Pancreas (tissue), 10 donors: Measurements from ENCODE around the gene TELO2. TPM values are rescaled to one million over a fixed set of nuclear protein-coding genes. Genes with fewer than 3 reads are reported as not detected.

Experiments used
- ATAC-seq, 4 donors: fragments of 200-7000 bp; cut with Tn5 transposase; one replicate each; pipeline versions ENCODE4 v1.8.0 to v1.9.1; 2020; ENCODE audit warnings: mild to moderate bottlenecking in 4 of 4, moderate library complexity in 4 of 4
- DNase-seq, 6 donors: peaks; one replicate each; pipeline ENCODE4 v3.0.0-alpha.2; 2020
- FAIRE-seq: peaks from 2 replicates; lab custom pipeline; 2012; peaks lifted over from hg19 to GRCh38; lab: Jason Lieb, UNC
- H3K27ac ChIP-seq, 4 donors: fragments of 200-600 bp; sonication (generic); 1 replicate in 3 of 4; 2 replicates in 1 of 4; pipeline versions ENCODE4 v1.5.0 to v1.8.0; 2020
- H3K27me3 ChIP-seq, 4 donors: fragments of 200-600 bp; one replicate each; pipeline ENCODE4 v1.8.0; 2021
- H3K36me3 ChIP-seq, 3 donors: fragments of 200-600 bp; sonication (generic) in 1 of 3; one replicate each; pipeline versions ENCODE4 v1.5.0 to v1.8.0; 2020 to 2021
- H3K4me1 ChIP-seq, 3 donors: fragments of 200-600 bp; one replicate each; pipeline ENCODE4 v1.8.0; 2021
- H3K4me3 ChIP-seq, 4 donors: fragments of 200-600 bp; sonication (generic) in 2 of 4; one replicate each; pipeline versions ENCODE4 v1.5.0 to v1.8.0; 2020 to 2021
- H3K9me3 ChIP-seq, 4 donors: fragments of 200-600 bp; one replicate each; pipeline ENCODE4 v1.8.0; 2021
- WGBS, 2 donors: extraction: QIAGEN DNeasy Blood & Tissue Kit; methylation state at CpG; one replicate each; pipeline ENCODE4 v1.1.7; 2013; 5-methylcytosine and 5-hydroxymethylcytosine counted together
- intact Hi-C, 3 donors: fragments of 100-400 bp; cut with DNase I; formaldehyde crosslinking; loops; one replicate each; pipeline versions ENCODE4 v1.11.1 to v1.14.2; 2022
- polyA plus RNA-seq, 2 donors: library from polyadenylated mRNA; stranded (reverse); fragments of 200-250 nt; gene quantifications; one replicate each; pipeline ENCODE4 v1.2.3, GENCODE V29; 2013
- total RNA-seq, 6 donors: library from RNA; stranded (reverse); fragmentation: NEBNext Ultra II Directional in 4 of 6; extraction: Animal tissue kit (Norgen Biotek cat#: 25700) in 4 of 6; gene quantifications; one replicate each; pipeline versions ENCODE4 v1.2.1 to v1.2.4, GENCODE V29; 2021 to 2023
- TF ChIP-seq, protein P1 (sequence below), 4 donors: fragments of 200-600 bp; sonication (generic) in 3 of 4; IDR thresholded peaks; one replicate each; pipeline versions ENCODE4 v1.5.0 to v1.8.0; 2021; ENCODE audit warnings: antibody characterized with exemption in 4 of 4
- donor health status: healthy with polysubstance abuse.
- donor health status: DM: no; HTN: no; CAD: no; lungs with moderate emphysema.
- donor health status: DM: no; HTN: no; CAD: no.
- donor health status: control.
- donor health status: control.
- donor health status: Bipolar disorder and iron deficiency.
- donor health status: DM: yes; HTN: yes; CAD: no.
- donor health status: DM: no; HTN: no; CAD: no.
- donor health status: DM: no; HTN: no; CAD: no.
- donor health status: DM: yes; HTN: yes; CAD: no.

TELO2 gene
- total and polyA plus RNA-seq, 8 donors, result 11.7 to 98.7 (median 19.6) TPM

GRCh38 chr16:1492082-1492922 lies 858 bp upstream of the TELO2 start:
- 68 to 71% methylated on average over 23 of the region's 23 CpGs for WGBS, 2 donors
- ATAC-seq, result no peak
- intact Hi-C loops, result no loop called here
- peak overlapping the region; percentile 69 to 83 (median 80) for H3K27ac ChIP-seq
- H3K9me3 ChIP-seq, result no peaks in the 10 kb centered on the region
- peaks cover 6 to 12% (median 10%) of the 10 kb centered on the region in 3 donors for H3K4me1 ChIP-seq
- no peak for FAIRE-seq
- TF ChIP-seq, protein P1, sequence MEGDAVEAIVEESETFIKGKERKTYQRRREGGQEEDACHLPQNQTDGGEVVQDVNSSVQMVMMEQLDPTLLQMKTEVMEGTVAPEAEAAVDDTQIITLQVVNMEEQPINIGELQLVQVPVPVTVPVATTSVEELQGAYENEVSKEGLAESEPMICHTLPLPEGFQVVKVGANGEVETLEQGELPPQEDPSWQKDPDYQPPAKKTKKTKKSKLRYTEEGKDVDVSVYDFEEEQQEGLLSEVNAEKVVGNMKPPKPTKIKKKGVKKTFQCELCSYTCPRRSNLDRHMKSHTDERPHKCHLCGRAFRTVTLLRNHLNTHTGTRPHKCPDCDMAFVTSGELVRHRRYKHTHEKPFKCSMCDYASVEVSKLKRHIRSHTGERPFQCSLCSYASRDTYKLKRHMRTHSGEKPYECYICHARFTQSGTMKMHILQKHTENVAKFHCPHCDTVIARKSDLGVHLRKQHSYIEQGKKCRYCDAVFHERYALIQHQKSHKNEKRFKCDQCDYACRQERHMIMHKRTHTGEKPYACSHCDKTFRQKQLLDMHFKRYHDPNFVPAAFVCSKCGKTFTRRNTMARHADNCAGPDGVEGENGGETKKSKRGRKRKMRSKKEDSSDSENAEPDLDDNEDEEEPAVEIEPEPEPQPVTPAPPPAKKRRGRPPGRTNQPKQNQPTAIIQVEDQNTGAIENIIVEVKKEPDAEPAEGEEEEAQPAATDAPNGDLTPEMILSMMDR (IDR thresholded peaks at IDR 0.05), result no peak
- peak in 1 of 6 donors; percentile 26 for DNase-seq
- peak overlapping the region; percentile 37 to 79 (median 73) for H3K4me3 ChIP-seq
- H3K36me3 ChIP-seq, result no peaks in the 10 kb centered on the region
- no peaks in the 10 kb centered on the region for H3K27me3 ChIP-seq

DNA sequence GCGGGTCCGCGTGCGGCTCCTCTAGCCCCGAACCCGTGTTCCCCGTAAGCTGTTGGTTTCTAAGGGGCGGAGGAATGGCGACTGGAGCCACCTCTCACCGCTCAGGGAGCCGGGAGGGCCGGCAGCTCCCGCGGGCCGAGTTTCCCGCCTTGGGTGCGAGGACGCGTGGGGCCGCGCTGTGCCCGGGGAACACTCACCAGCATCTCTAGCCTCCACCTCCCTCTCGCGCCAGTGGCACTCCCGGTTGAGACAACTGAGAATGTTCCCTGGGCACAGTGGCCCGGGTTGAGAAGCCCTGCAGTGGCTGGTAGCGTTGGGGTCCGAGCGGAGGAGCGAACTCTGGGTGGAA lies 560 bp downstream of the TELO2 start:
- Histone ChIP-seq H3K27me3 (no peaks in the 10 kb centered on the region), H3K27ac (no peak overlapping the region), H3K36me3 (no peaks in the 10 kb centered on the region), H3K4me1 (peaks cover 6 to 12% (median 10%) of the 10 kb centered on the region in 3 donors), H3K4me3 (peak overlapping the region; percentile 37 to 79 (median 73)), H3K9me3 (no peaks in the 10 kb centered on the region)
- TF ChIP-seq, protein P1 (IDR thresholded peaks at IDR 0.05), result no peak
- ATAC-seq (peak; percentile 4 to 24 (median 18)), FAIRE-seq (no peak), DNase-seq (peak in 1 of 6 donors; percentile 62)
- 1% methylated on average over 28 to 30 of the region's 30 CpGs for WGBS, 2 donors
- intact Hi-C loops, result no loop called here

- Histone ChIP-seq H3K4me1 (peaks cover 6 to 12% (median 10%) of the 10 kb centered on the region in 3 donors), H3K27ac (no peak overlapping the region), H3K36me3 (no peaks in the 10 kb centered on the region), H3K9me3 (no peaks in the 10 kb centered on the region), H3K27me3 (no peaks in the 10 kb centered on the region), H3K4me3 (peak overlapping the region; percentile 37 to 79 (median 73))
- ATAC-seq (peak in 1 of 4 donors; percentile 13), FAIRE-seq (no peak), DNase-seq (peak in 2 of 6 donors; percentile 41 to 77)
- 28 to 34% methylated on average over 24 to 25 of the region's 25 CpGs for WGBS, 2 donors
- intact Hi-C loops, result no loop called here
- TF ChIP-seq, protein P1 (IDR thresholded peaks at IDR 0.05), result no peak
Measured at GRCh38 chr16:1494129-1494640, 1.0 kb downstream of the TELO2 start.

DNA sequence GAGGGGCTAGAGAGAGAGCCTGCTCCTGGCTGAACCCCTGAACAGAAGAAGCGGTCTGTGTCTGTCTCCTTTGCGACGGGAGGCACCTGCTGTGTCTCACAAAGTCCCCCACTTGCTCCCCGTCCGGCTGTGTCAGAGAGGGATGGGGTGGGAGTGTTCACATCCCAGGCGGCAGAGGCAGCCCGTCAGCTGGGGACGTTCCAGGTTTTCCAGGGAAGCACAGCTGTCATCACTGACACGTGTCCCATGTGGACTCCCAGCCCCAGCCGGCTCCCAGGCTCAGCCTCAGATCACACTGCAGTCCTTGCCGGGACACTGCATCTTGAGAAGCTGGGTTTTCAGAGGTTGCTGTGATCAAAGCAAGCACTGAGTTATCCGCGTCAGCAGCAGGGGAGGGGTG lies 1.6 kb downstream of the TELO2 start:
- H3K36me3 ChIP-seq, result peaks cover 0 to 1% (median 0%) of the 10 kb centered on the region in 3 donors
- intact Hi-C loops, result no loop called here
- H3K27me3 ChIP-seq, result no peaks in the 10 kb centered on the region
- FAIRE-seq (no peak), ATAC-seq (no peak), DNase-seq (no peak)
- H3K9me3 ChIP-seq, result no peaks in the 10 kb centered on the region
- no peak overlapping the region for H3K27ac ChIP-seq
- H3K4me1 ChIP-seq, result peaks cover 6 to 12% (median 10%) of the 10 kb centered on the region in 3 donors
- WGBS, 2 donors, result 82 to 89% methylated on average over 13 of the region's 13 CpGs
- TF ChIP-seq, protein P1 (IDR thresholded peaks at IDR 0.05), result no peak
- peak overlapping the region in 1 of 4 donors; percentile 76 for H3K4me3 ChIP-seq
